ENCODE results near the gene CNGB1.

DNA sequence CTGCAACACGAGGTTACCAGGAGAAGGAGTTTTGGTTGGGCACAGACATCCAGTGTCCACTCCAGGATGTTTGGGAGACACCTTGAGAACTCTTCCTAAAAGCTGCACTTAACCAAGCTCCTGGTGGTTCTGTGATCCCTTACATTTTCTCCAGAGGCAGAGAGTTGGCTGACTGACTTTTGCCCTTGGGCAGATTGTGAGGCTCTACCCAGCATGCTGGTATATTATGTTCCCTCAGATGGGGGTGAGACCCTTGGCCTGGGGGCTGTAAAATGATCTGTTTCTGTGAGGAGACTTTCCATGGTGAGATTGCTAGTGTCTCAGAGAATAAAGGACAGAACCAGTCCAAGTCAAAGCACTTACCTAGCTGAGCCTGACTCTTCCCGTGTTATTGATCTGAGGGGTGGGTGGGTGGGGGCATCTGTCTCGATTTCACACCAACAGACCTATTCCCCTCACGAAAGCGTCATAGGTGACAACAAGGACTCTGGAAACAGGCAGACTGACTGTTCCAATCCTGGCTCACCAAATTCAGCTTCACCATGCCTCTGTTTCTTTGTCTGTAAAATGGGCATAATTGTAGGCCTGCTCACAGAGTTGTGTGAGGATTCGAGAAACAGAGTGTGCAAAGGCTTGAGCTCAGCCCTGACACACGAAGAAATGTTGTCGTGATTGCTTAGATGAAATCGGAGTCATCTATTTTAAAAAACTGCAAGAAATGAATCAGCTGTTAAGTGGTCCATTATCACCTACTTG lies 42.5 kb upstream of the CNGB1 start:
- TF ChIP-seq, protein P1, sequence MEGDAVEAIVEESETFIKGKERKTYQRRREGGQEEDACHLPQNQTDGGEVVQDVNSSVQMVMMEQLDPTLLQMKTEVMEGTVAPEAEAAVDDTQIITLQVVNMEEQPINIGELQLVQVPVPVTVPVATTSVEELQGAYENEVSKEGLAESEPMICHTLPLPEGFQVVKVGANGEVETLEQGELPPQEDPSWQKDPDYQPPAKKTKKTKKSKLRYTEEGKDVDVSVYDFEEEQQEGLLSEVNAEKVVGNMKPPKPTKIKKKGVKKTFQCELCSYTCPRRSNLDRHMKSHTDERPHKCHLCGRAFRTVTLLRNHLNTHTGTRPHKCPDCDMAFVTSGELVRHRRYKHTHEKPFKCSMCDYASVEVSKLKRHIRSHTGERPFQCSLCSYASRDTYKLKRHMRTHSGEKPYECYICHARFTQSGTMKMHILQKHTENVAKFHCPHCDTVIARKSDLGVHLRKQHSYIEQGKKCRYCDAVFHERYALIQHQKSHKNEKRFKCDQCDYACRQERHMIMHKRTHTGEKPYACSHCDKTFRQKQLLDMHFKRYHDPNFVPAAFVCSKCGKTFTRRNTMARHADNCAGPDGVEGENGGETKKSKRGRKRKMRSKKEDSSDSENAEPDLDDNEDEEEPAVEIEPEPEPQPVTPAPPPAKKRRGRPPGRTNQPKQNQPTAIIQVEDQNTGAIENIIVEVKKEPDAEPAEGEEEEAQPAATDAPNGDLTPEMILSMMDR (IDR thresholded peaks at IDR 0.05; ENCODE audit: low read length) = no peak
- TF ChIP-seq EZH2 (IDR thresholded peaks at IDR 0.05; ENCODE audit: borderline replicate concordance, low read length) = no peak

All from OCI-LY1 (cell line).